ENCODE measurements around the gene LENG9.
"Not testable (repeated sequence)": the region's sequence is repeated elsewhere in the genome, so short reads cannot be mapped to it uniquely, and the experiment has no call there.

LENG9 gene

GRCh38 chr19:54477650-54478049 is 14.1 kb upstream of the LENG9 start:
- no peak for DNase-seq

- no peak for DNase-seq
Measured at GRCh38 chr19:54475706-54476105, 12.1 kb upstream of the LENG9 start.

- no peak for DNase-seq
Measured at GRCh38 chr19:54473892-54474372, 10.4 kb upstream of the LENG9 start.

GRCh38 chr19:54473071-54473891 is 9.7 kb upstream of the LENG9 start, which contains the start of gene CDC42EP5:
Gene CDC42EP5, minus strand, starts transcription at chr19:54473296. Its CDS starts 7,749 bp downstream, at chr19:54465547.
- no peak for DNase-seq

GRCh38 chr19:54470991-54471782 is 7.6 kb upstream of the LENG9 start:
- no peak for DNase-seq

- no peak for DNase-seq
Measured at GRCh38 chr19:54470276-54470887, 6.8 kb upstream of the LENG9 start.

GRCh38 chr19:54469496-54469934 is 5.9 kb upstream of the LENG9 start:
- no peak for DNase-seq

- not testable (repeated sequence) for DNase-seq
Measured at GRCh38 chr19:54466110-54466480, 2.5 kb upstream of the LENG9 start.

GRCh38 chr19:54465426-54466109 is 2.0 kb upstream of the LENG9 start:
- no peak for DNase-seq

GRCh38 chr19:54464630-54465425 is 1.2 kb upstream of the LENG9 start:
- peak; percentile 58 for DNase-seq

- DNase-seq: peak; percentile 70
Measured at GRCh38 chr19:54464044-54464629, 559 bp upstream of the LENG9 start.

GRCh38 chr19:54462655-54463530 is 685 bp downstream of the LENG9 start:
- peak; percentile 62 for DNase-seq

GRCh38 chr19:54462047-54462654 is 1.4 kb downstream of the LENG9 start:
- no peak for DNase-seq

GRCh38 chr19:54461613-54462012 is 2.0 kb downstream of the LENG9 start:
- no peak for DNase-seq

- no peak for DNase-seq
Measured at GRCh38 chr19:54461210-54461609, 2.4 kb downstream of the LENG9 start.

- DNase-seq: no peak
Measured at GRCh38 chr19:54460230-54461005, 3.2 kb downstream of the LENG9 start.

GRCh38 chr19:54459282-54460229 is 4.0 kb downstream of the LENG9 start:
- DNase-seq: no peak
